Measurements from ENCODE around the gene NGEF. TPM values are rescaled to one million over a fixed set of nuclear protein-coding genes. Genes with fewer than 3 reads are reported as not detected.

Gene NGEF
- total and polyA plus RNA-seq, 8 donors: 0.26 to 3.6 (median 1.4) TPM

- ATAC-seq (no peak), DNase-seq (no peak)
- intact Hi-C loops (cut with DNase I): no loop called here
- Histone ChIP-seq H3K4me1 (peaks cover 0 to 4% of the 10 kb centered on the region in 2 donors), H3K4me3 (no peak within 1 kb of the TSS), H3K27ac (no peak within 1 kb of the TSS), H3K27me3 (peaks cover 0 to 11% of the 10 kb centered on the region in 2 donors), H3K9me3 (no peaks in the 10 kb centered on the region), H3K36me3 (no peaks in the 10 kb centered on the region)
- no peak for TF ChIP-seq CTCF (IDR thresholded peaks at IDR 0.05)
Observed at GRCh38 chr2:232870018-232870765, 142.9 kb downstream of the NGEF start, which contains the start of gene SNORC. TSS of gene SNORC (plus strand) at chr2:232870264. CDS start at chr2:232870342, 78 bp downstream.

- Histone ChIP-seq H3K27ac (no peak overlapping the region), H3K27me3 (peaks cover 0 to 3% of the 10 kb centered on the region in 2 donors), H3K36me3 (no peaks in the 10 kb centered on the region), H3K4me1 (peaks cover 0 to 2% of the 10 kb centered on the region in 2 donors), H3K9me3 (no peaks in the 10 kb centered on the region), H3K4me3 (no peak overlapping the region)
- intact Hi-C loops (cut with DNase I): no loop called here
- no peak for ATAC-seq
- DNase-seq: no peak
- TF ChIP-seq CTCF (IDR thresholded peaks at IDR 0.05): no peak
Observed at GRCh38 chr2:232869138-232870017, 143.7 kb downstream of the NGEF start.

GRCh38 chr2:232866104-232866503 is 147.0 kb downstream of the NGEF start:
- no peak for ATAC-seq
- peaks cover 0 to 4% of the 10 kb centered on the region in 2 donors for H3K36me3 ChIP-seq
- H3K27ac ChIP-seq: no peak overlapping the region
- H3K4me3 ChIP-seq: no peak overlapping the region
- H3K9me3 ChIP-seq: no peaks in the 10 kb centered on the region
- DNase-seq: no peak
- intact Hi-C loops (cut with DNase I): no loop called here
- H3K27me3 ChIP-seq: no peaks in the 10 kb centered on the region
- TF ChIP-seq CTCF (IDR thresholded peaks at IDR 0.05): no peak
- H3K4me1 ChIP-seq: no peaks in the 10 kb centered on the region

GRCh38 chr2:232865165-232865564 is 147.9 kb downstream of the NGEF start:
- DNase-seq (no peak), ATAC-seq (no peak)
- TF ChIP-seq CTCF (IDR thresholded peaks at IDR 0.05): no peak
- intact Hi-C loops (cut with DNase I): no loop called here
- H3K27ac ChIP-seq: no peak overlapping the region
- H3K27me3 ChIP-seq: no peaks in the 10 kb centered on the region
- no peak overlapping the region for H3K4me3 ChIP-seq
- no peaks in the 10 kb centered on the region for H3K4me1 ChIP-seq
- no peaks in the 10 kb centered on the region for H3K9me3 ChIP-seq
- peaks cover 0 to 12% of the 10 kb centered on the region in 2 donors for H3K36me3 ChIP-seq

GRCh38 chr2:232863996-232864395 is 149.1 kb downstream of the NGEF start:
- intact Hi-C loops (cut with DNase I): no loop called here
- no peak overlapping the region for H3K4me3 ChIP-seq
- H3K4me1 ChIP-seq: no peaks in the 10 kb centered on the region
- no peaks in the 10 kb centered on the region for H3K27me3 ChIP-seq
- ATAC-seq (no peak), DNase-seq (no peak)
- peaks cover 0 to 22% of the 10 kb centered on the region in 2 donors for H3K36me3 ChIP-seq
- TF ChIP-seq CTCF (IDR thresholded peaks at IDR 0.05): no peak
- no peaks in the 10 kb centered on the region for H3K9me3 ChIP-seq
- no peak overlapping the region for H3K27ac ChIP-seq

All from left lung (tissue), 10 donors.